Esophagus muscularis mucosa (tissue), 4 donors: ENCODE measurements around the gene ARHGAP24.

Experiments used
- EP300 ChIP-seq: sonication (generic); formaldehyde crosslinking; IDR thresholded peaks from one replicate; pipeline ENCODE4 v1.6.1; 2017; ENCODE audit warnings: antibody characterized with exemption
- POLR2A ChIP-seq: fragments of 450-650 bp; IDR thresholded peaks from one replicate; pipeline ENCODE4 v1.6.1; 2017; ENCODE audit warnings: antibody characterized with exemption, moderate library complexity, mild to moderate bottlenecking, low read depth
- POLR2AphosphoS5 ChIP-seq, 2 donors: sonication (generic); formaldehyde crosslinking; IDR thresholded peaks; one replicate each; pipeline ENCODE4 v1.6.1; 2017; ENCODE audit warnings: antibody characterized with exemption in 2 of 2
- TF ChIP-seq, protein P1 (sequence below), 3 experiments: fragments of 200-600 bp in 2 of 3; fragments of 450-650 bp in 1 of 3; sonication (generic) in 2 of 3; IDR thresholded peaks; one replicate each; pipeline ENCODE4 v1.5.1; 2017 to 2019; ENCODE audit warnings: antibody characterized with exemption in 3 of 3, mild to moderate bottlenecking in 2 of 3, moderate library complexity in 1 of 3

DNA sequence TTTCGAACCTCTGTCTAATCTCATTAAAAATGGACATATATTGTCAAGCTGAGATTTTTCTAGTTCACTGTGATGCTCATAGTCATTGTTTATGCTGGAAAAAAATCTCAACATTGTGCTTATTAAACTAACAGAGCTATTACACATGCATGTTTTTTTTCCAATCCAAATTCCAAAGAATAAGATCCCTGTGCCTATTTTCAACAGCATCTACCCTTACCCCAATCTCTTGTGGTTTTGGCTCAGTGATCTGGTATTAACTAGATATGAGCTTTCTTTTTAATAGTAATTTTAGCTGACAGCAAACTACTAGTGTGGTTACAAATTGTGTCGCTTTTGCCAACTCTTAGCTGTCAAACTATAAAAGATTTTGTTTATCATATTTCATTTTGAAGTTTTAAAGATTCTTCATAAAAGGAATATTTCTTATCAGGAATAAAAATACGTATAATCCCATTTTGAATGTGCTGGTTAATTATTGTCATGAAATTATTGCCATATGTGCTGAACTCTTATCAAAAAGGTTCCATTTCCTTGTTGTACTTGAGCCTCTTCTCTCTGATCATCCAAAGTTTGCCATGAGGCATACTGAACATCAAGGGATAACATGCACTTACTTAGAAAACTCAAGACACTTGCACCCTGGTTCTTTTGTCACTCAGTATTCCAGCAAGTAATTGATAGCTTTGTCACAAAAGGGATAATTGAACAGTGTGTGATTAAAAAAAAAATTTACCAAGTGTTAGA, 241.2 kb downstream of the ARHGAP24 start:
- TF ChIP-seq, protein P1, sequence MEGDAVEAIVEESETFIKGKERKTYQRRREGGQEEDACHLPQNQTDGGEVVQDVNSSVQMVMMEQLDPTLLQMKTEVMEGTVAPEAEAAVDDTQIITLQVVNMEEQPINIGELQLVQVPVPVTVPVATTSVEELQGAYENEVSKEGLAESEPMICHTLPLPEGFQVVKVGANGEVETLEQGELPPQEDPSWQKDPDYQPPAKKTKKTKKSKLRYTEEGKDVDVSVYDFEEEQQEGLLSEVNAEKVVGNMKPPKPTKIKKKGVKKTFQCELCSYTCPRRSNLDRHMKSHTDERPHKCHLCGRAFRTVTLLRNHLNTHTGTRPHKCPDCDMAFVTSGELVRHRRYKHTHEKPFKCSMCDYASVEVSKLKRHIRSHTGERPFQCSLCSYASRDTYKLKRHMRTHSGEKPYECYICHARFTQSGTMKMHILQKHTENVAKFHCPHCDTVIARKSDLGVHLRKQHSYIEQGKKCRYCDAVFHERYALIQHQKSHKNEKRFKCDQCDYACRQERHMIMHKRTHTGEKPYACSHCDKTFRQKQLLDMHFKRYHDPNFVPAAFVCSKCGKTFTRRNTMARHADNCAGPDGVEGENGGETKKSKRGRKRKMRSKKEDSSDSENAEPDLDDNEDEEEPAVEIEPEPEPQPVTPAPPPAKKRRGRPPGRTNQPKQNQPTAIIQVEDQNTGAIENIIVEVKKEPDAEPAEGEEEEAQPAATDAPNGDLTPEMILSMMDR (IDR thresholded peaks at IDR 0.05) = no peak
- TF ChIP-seq POLR2A (no peak), POLR2AphosphoS5 (IDR thresholded peaks at IDR 0.05) (no peak), EP300 (no peak)
